ENCODE measurements around the gene PLXNA4.

- no peak for TF ChIP-seq CTCF (IDR thresholded peaks at IDR 0.05)
- TF ChIP-seq POLR2A (IDR thresholded peaks at IDR 0.05): no peak
These were observed 239.5 kb downstream of the PLXNA4 start for GRCh38 chr7:132336797-132337196.

Data from vagina (tissue), 2 donors.